ENCODE measurements around the gene RALGPS1. TPM values are rescaled to one million over a fixed set of nuclear protein-coding genes. Genes with fewer than 3 reads are reported as not detected.

The RALGPS1 gene
- total and polyA plus RNA-seq, 2 of the 13 experiments (the other 11 are each of a cell fraction or from before 2014, with no cell fraction given), result 3.7 to 6.5 TPM

DNA sequence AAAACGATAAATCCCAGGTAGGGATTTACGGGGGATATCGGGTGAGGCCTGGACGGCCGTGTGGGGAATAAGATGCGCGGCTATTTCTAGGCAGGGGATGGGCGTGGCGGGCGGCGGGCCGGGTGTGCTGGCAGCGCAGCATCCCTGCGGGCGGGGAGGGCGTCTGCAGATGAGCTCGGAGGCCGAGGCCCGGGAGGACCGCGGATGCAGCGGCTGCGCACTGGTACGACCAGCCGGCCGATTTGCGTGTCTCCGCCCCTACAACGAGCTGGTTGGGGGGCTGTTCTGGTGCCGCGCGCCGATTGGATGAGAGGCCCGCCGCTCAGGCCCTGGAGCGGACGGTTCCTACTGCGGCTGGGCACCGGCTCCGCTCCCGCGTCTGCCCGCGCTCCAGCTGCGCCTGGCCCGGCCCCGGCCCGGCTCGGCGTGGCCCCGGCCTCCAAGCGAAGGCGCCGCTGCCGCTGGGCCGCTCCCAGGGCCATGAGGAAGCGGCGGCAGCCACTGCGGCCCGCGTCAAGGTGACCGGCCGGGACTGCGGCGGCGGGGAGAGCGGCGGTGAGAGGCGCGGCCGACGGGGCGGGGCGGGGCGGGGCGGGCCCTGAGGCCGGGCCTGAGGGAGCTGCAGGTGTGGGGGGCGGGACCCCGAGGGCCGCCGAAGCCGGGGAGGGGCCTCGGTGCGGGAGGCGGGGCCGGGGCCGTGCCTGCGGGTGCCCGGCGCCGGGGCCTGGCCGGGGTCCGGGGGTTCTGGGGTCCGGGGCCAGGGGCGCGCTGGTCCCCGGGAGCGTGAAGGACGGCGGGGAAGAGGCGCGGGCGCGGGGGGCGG, at the start of gene RALGPS1 (continued):
- TF ChIP-seq, protein P1, sequence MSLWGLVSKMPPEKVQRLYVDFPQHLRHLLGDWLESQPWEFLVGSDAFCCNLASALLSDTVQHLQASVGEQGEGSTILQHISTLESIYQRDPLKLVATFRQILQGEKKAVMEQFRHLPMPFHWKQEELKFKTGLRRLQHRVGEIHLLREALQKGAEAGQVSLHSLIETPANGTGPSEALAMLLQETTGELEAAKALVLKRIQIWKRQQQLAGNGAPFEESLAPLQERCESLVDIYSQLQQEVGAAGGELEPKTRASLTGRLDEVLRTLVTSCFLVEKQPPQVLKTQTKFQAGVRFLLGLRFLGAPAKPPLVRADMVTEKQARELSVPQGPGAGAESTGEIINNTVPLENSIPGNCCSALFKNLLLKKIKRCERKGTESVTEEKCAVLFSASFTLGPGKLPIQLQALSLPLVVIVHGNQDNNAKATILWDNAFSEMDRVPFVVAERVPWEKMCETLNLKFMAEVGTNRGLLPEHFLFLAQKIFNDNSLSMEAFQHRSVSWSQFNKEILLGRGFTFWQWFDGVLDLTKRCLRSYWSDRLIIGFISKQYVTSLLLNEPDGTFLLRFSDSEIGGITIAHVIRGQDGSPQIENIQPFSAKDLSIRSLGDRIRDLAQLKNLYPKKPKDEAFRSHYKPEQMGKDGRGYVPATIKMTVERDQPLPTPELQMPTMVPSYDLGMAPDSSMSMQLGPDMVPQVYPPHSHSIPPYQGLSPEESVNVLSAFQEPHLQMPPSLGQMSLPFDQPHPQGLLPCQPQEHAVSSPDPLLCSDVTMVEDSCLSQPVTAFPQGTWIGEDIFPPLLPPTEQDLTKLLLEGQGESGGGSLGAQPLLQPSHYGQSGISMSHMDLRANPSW (CRISPR knock-in tag; IDR thresholded peaks at IDR 0.05; ENCODE audit: borderline replicate concordance), result no peak
- TF ChIP-seq, protein P2, sequence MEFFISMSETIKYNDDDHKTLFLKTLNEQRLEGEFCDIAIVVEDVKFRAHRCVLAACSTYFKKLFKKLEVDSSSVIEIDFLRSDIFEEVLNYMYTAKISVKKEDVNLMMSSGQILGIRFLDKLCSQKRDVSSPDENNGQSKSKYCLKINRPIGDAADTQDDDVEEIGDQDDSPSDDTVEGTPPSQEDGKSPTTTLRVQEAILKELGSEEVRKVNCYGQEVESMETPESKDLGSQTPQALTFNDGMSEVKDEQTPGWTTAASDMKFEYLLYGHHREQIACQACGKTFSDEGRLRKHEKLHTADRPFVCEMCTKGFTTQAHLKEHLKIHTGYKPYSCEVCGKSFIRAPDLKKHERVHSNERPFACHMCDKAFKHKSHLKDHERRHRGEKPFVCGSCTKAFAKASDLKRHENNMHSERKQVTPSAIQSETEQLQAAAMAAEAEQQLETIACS (CRISPR knock-in tag; IDR thresholded peaks at IDR 0.05), result no peak
- TF ChIP-seq ZSCAN25 (CRISPR knock-in tag; IDR thresholded peaks at IDR 0.05), result peak; percentile 88
- TF ChIP-seq RXRB (CRISPR knock-in tag; IDR thresholded peaks at IDR 0.05; ENCODE audit: borderline replicate concordance), result no peak
- TF ChIP-seq SNAPC2 (CRISPR knock-in tag; IDR thresholded peaks at IDR 0.05), result 0 out of 2 replicates have a peak, but pooled peaks have one; percentile 61
- TF ChIP-seq ZNF569 (CRISPR knock-in tag; IDR thresholded peaks at IDR 0.05; ENCODE audit: borderline replicate concordance), result no peak
- TF ChIP-seq ZNF383 (CRISPR knock-in tag; IDR thresholded peaks at IDR 0.05; ENCODE audit: borderline replicate concordance), result no peak
- TF ChIP-seq, protein P3, sequence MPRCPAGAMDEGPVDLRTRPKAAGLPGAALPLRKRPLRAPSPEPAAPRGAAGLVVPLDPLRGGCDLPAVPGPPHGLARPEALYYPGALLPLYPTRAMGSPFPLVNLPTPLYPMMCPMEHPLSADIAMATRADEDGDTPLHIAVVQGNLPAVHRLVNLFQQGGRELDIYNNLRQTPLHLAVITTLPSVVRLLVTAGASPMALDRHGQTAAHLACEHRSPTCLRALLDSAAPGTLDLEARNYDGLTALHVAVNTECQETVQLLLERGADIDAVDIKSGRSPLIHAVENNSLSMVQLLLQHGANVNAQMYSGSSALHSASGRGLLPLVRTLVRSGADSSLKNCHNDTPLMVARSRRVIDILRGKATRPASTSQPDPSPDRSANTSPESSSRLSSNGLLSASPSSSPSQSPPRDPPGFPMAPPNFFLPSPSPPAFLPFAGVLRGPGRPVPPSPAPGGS (CRISPR knock-in tag; IDR thresholded peaks at IDR 0.05), result 0 out of 2 replicates have a peak, but pooled peaks have one; percentile 46
- TF ChIP-seq ZFX (CRISPR knock-in tag; IDR thresholded peaks at IDR 0.05; ENCODE audit: low read depth), result peak; percentile 76
- no peak for TF ChIP-seq RFX1 (IDR thresholded peaks at IDR 0.05)
- no peak for TF ChIP-seq ZNF724P (CRISPR knock-in tag; IDR thresholded peaks at IDR 0.05; ENCODE audit: borderline replicate concordance)
- no peak for TF ChIP-seq IKZF4 (CRISPR knock-in tag; IDR thresholded peaks at IDR 0.05; ENCODE audit: borderline replicate concordance, low read depth, not compliant biosample characterization)
- TF ChIP-seq, protein P4, sequence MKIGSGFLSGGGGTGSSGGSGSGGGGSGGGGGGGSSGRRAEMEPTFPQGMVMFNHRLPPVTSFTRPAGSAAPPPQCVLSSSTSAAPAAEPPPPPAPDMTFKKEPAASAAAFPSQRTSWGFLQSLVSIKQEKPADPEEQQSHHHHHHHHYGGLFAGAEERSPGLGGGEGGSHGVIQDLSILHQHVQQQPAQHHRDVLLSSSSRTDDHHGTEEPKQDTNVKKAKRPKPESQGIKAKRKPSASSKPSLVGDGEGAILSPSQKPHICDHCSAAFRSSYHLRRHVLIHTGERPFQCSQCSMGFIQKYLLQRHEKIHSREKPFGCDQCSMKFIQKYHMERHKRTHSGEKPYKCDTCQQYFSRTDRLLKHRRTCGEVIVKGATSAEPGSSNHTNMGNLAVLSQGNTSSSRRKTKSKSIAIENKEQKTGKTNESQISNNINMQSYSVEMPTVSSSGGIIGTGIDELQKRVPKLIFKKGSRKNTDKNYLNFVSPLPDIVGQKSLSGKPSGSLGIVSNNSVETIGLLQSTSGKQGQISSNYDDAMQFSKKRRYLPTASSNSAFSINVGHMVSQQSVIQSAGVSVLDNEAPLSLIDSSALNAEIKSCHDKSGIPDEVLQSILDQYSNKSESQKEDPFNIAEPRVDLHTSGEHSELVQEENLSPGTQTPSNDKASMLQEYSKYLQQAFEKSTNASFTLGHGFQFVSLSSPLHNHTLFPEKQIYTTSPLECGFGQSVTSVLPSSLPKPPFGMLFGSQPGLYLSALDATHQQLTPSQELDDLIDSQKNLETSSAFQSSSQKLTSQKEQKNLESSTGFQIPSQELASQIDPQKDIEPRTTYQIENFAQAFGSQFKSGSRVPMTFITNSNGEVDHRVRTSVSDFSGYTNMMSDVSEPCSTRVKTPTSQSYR (CRISPR knock-in tag; IDR thresholded peaks at IDR 0.05; ENCODE audit: borderline replicate concordance), result no peak
- TF ChIP-seq, protein P5, sequence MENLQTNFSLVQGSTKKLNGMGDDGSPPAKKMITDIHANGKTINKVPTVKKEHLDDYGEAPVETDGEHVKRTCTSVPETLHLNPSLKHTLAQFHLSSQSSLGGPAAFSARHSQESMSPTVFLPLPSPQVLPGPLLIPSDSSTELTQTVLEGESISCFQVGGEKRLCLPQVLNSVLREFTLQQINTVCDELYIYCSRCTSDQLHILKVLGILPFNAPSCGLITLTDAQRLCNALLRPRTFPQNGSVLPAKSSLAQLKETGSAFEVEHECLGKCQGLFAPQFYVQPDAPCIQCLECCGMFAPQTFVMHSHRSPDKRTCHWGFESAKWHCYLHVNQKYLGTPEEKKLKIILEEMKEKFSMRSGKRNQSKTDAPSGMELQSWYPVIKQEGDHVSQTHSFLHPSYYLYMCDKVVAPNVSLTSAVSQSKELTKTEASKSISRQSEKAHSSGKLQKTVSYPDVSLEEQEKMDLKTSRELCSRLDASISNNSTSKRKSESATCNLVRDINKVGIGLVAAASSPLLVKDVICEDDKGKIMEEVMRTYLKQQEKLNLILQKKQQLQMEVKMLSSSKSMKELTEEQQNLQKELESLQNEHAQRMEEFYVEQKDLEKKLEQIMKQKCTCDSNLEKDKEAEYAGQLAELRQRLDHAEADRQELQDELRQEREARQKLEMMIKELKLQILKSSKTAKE (CRISPR knock-in tag; IDR thresholded peaks at IDR 0.05; ENCODE audit: borderline replicate concordance), result no peak
- no peak for TF ChIP-seq TOE1 (CRISPR knock-in tag; IDR thresholded peaks at IDR 0.05)
- no peak for TF ChIP-seq HMGA1 (CRISPR knock-in tag; conservative IDR thresholded peaks at IDR 0.05)
- peak; percentile 64 for TF ChIP-seq CREB1 (IDR thresholded peaks at IDR 0.05)
- no peak for TF ChIP-seq CREB1 (CRISPR knock-in tag; IDR thresholded peaks at IDR 0.05)

Measured in HepG2 (cell line).